NK-92 (cell line): ENCODE measurements around the gene ATAD2B.
"Not testable (repeated sequence)": the region's sequence is repeated elsewhere in the genome, so short reads cannot be mapped to it uniquely, and the experiment has no call there.

Source experiments
- DNase-seq: peaks from one replicate; lab custom pipeline; 2025; ENCODE audit not compliant: unreplicated experiment; lab: John Stamatoyannopoulos, UW

The ATAD2B gene

GRCh38 chr2:23793476-23793875 is 133.4 kb downstream of the ATAD2B start:
- no peak for DNase-seq

GRCh38 chr2:23791030-23791429 is 135.9 kb downstream of the ATAD2B start:
- DNase-seq = no peak

- DNase-seq = no peak
Measured at GRCh38 chr2:23789012-23789411, 137.9 kb downstream of the ATAD2B start.

- no peak for DNase-seq
Measured at GRCh38 chr2:23788100-23788499, 138.8 kb downstream of the ATAD2B start.

- no peak for DNase-seq
Measured at GRCh38 chr2:23784971-23785370, 142.0 kb downstream of the ATAD2B start.

GRCh38 chr2:23782646-23783045 is 144.3 kb downstream of the ATAD2B start:
- no peak for DNase-seq

GRCh38 chr2:23782126-23782525 is 144.8 kb downstream of the ATAD2B start:
- no peak for DNase-seq

- not testable (repeated sequence) for DNase-seq
Measured at GRCh38 chr2:23780465-23780864, 146.5 kb downstream of the ATAD2B start.

GRCh38 chr2:23777826-23778225 is 149.1 kb downstream of the ATAD2B start:
- DNase-seq = no peak

- no peak for DNase-seq
Measured at GRCh38 chr2:23776021-23776420, 150.9 kb downstream of the ATAD2B start.

GRCh38 chr2:23772684-23773083 is 154.2 kb downstream of the ATAD2B start:
- DNase-seq = no peak

GRCh38 chr2:23772056-23772455 is 154.9 kb downstream of the ATAD2B start:
- no peak for DNase-seq

- no peak for DNase-seq
Measured at GRCh38 chr2:23769364-23769763, 157.6 kb downstream of the ATAD2B start.

- no peak for DNase-seq
Measured at GRCh38 chr2:23767876-23768621, 158.9 kb downstream of the ATAD2B start.

- DNase-seq = no peak
Measured at GRCh38 chr2:23762141-23762540, 164.8 kb downstream of the ATAD2B start.

GRCh38 chr2:23761638-23762037 is 165.3 kb downstream of the ATAD2B start:
- DNase-seq = no peak

GRCh38 chr2:23760736-23761135 is 166.2 kb downstream of the ATAD2B start:
- no peak for DNase-seq

GRCh38 chr2:23757686-23758433 is 169.1 kb downstream of the ATAD2B start:
- DNase-seq = no peak

GRCh38 chr2:23756593-23757292 is 170.2 kb downstream of the ATAD2B start:
- DNase-seq = no peak

- no peak for DNase-seq
Measured at GRCh38 chr2:23754970-23755369, 172.0 kb downstream of the ATAD2B start.

- DNase-seq = no peak
Measured at GRCh38 chr2:23753291-23754010, 173.5 kb downstream of the ATAD2B start.
